HepG2 (cell line): ENCODE measurements around the gene HAPLN2. TPM values are rescaled to one million over a fixed set of nuclear protein-coding genes. Genes with fewer than 3 reads are reported as not detected.

Source experiments
- AGO2 ChIP-seq: fragments of 200-400 bp; formaldehyde crosslinking; optimal IDR thresholded peaks from 2 replicates; pipeline ENCODE3; 2017; ENCODE audit warnings: mild to moderate bottlenecking, low read depth, low read length, moderate library complexity
- ASH2L ChIP-seq: fragments of 300-600, 200-600 bp; sonication (generic); IDR thresholded peaks from 2 replicates; pipeline ENCODE4 v1.7.0; 2017; ENCODE audit warnings: low read depth, mild to moderate bottlenecking, moderate library complexity, mixed read lengths, low read length; ENCODE audit not compliant: insufficient read length
- BRF2 ChIP-seq: sonication (generic); formaldehyde crosslinking; IDR thresholded peaks from 2 replicates; pipeline ENCODE4 v1.8.1; 2022; ENCODE audit warnings: mild to moderate bottlenecking, missing genetic modification reagents
- GATAD1 ChIP-seq: IDR thresholded peaks from 2 replicates; pipeline ENCODE4 v1.6.1; 2016; ENCODE audit warnings: missing genetic modification reagents, missing compliant biosample characterization
- KLF16 ChIP-seq, 2 experiments: sonication (generic) in 1 of 2; formaldehyde crosslinking in 1 of 2; IDR thresholded peaks; 2 replicates each; pipeline versions ENCODE4 v1.6.1 to v1.8.0; 2016 to 2023; ENCODE audit warnings: missing genetic modification reagents in 2 of 2, missing compliant biosample characterization in 1 of 2
- MYC ChIP-seq: sonication (generic); formaldehyde crosslinking; IDR thresholded peaks from 2 replicates; pipeline ENCODE4 v1.9.0; 2021; ENCODE audit warnings: missing genetic modification reagents, borderline replicate concordance
- NONO ChIP-seq, 2 experiments: fragments of 450-650 bp in 1 of 2; sonication (generic) in 1 of 2; formaldehyde crosslinking in 1 of 2; IDR thresholded peaks in 1 of 2; conservative IDR thresholded peaks in 1 of 2; 2 replicates each; pipeline versions ENCODE4 v1.6.1 to v1.8.0; 2017 to 2022; ENCODE audit warnings: mild to moderate bottlenecking in 1 of 2, missing genetic modification reagents in 1 of 2, moderate library complexity in 1 of 2
- RXRA ChIP-seq: sonication (generic); formaldehyde crosslinking; IDR thresholded peaks from 2 replicates; pipeline ENCODE4 v1.5.1; 2020; ENCODE audit warnings: missing genetic modification reagents
- TBP ChIP-seq: sonication (generic); formaldehyde crosslinking; IDR thresholded peaks from 2 replicates; pipeline ENCODE4 v1.5.0; 2020; ENCODE audit warnings: missing genetic modification reagents
- THAP9 ChIP-seq: sonication (generic); formaldehyde crosslinking; IDR thresholded peaks from 2 replicates; pipeline ENCODE4; 2020; ENCODE audit warnings: missing genetic modification reagents, mild to moderate bottlenecking, borderline replicate concordance
- ZBTB49 ChIP-seq: sonication (generic); formaldehyde crosslinking; IDR thresholded peaks from 2 replicates; pipeline ENCODE4 v1.4.0; 2020; ENCODE audit warnings: missing genetic modification reagents, borderline replicate concordance
- ZFP1 ChIP-seq: IDR thresholded peaks from 2 replicates; pipeline ENCODE4 v1.6.1; 2016
- ZNF18 ChIP-seq: sonication (generic); formaldehyde crosslinking; IDR thresholded peaks from 2 replicates; pipeline ENCODE4 v1.8.0; 2022; ENCODE audit warnings: mild to moderate bottlenecking, missing genetic modification reagents; ENCODE audit not compliant: insufficient replicate concordance
- ZNF546 ChIP-seq: sonication (generic); formaldehyde crosslinking; conservative IDR thresholded peaks from 2 replicates; pipeline ENCODE4 v1.8.1; 2023; ENCODE audit warnings: mild to moderate bottlenecking, missing genetic modification reagents
- ZNF674 ChIP-seq: sonication (generic); formaldehyde crosslinking; IDR thresholded peaks from 2 replicates; pipeline ENCODE4 v1.5.0; 2020; ENCODE audit warnings: low read depth, mild to moderate bottlenecking, missing genetic modification reagents
- ZNF780A ChIP-seq: sonication (generic); formaldehyde crosslinking; IDR thresholded peaks from 2 replicates; pipeline ENCODE4 v1.8.0; 2022; ENCODE audit warnings: mild to moderate bottlenecking, missing genetic modification reagents, moderate library complexity
- ZNF883 ChIP-seq: sonication (generic); formaldehyde crosslinking; IDR thresholded peaks from 2 replicates; pipeline ENCODE4 v1.5.1; 2020; ENCODE audit warnings: mild to moderate bottlenecking, missing genetic modification reagents; ENCODE audit errors: not compliant biosample characterization
- ZZZ3 ChIP-seq: sonication (generic); formaldehyde crosslinking; IDR thresholded peaks from 2 replicates; pipeline ENCODE4 v1.4.0; 2020; ENCODE audit warnings: missing genetic modification reagents, mild to moderate bottlenecking, borderline replicate concordance
- polyA plus RNA-seq, 8 experiments: library from polyadenylated mRNA; depleted of rRNA in 3 of 8; stranded (reverse) in 7 of 8; unstranded in 1 of 8; fragments of >200 nt; fragmentation: Illumina TruSeq in 4 of 8; extraction: Trizol in 4 of 8; gene quantifications; 2 replicates each; pipeline versions ENCODE4 v1.2.1 to v1.2.3, GENCODE V29; 2011 to 2016; ENCODE audit warnings: low read depth in 4 of 8, missing spikeins in 1 of 8, mixed read lengths in 1 of 8; ENCODE audit not compliant: insufficient read depth in 1 of 8
- total RNA-seq, 5 experiments: library from RNA; depleted of rRNA; stranded (reverse); fragments of >200 nt; fragmentation: Illumina TruSeq; extraction: Trizol; gene quantifications; 2 replicates each; pipeline ENCODE4 v1.2.3, GENCODE V29; 2016; ENCODE audit warnings: low read depth in 1 of 5
- TF ChIP-seq, protein P1 (sequence below): sonication (generic); formaldehyde crosslinking; IDR thresholded peaks from 2 replicates; pipeline ENCODE4 v1.4.0; 2020; ENCODE audit warnings: mild to moderate bottlenecking, missing genetic modification reagents

The HAPLN2 gene
- total and polyA plus RNA-seq, 2 of the 13 experiments (the other 11 are each of a cell fraction or from before 2014, with no cell fraction given), result not detected

GRCh38 chr1:156591432-156592157 is 27.6 kb upstream of the HAPLN2 start, which contains the start of gene NAXE (continued):
- TF ChIP-seq ZBTB49 (no peak), ZNF674 (CRISPR knock-in tag) (no peak), KLF16 (CRISPR knock-in tag; IDR thresholded peaks at IDR 0.05) (peak in 1 of 2 experiments; percentile 66; a peak in 1 of 4 replicates), ZZZ3 (CRISPR knock-in tag) (no peak), ZFP1 (CRISPR knock-in tag) (no peak), ZNF546 (CRISPR knock-in tag) (peak; percentile 89), ASH2L (peak; percentile 67), ZNF780A (CRISPR knock-in tag) (no peak), TBP (CRISPR knock-in tag) (no peak), MYC (CRISPR knock-in tag) (peak; percentile 85), GATAD1 (CRISPR knock-in tag) (peak; percentile 27), BRF2 (CRISPR knock-in tag) (no peak), NONO (IDR thresholded peaks at IDR 0.05) (no peak), NONO (CRISPR knock-in tag; conservative IDR thresholded peaks at IDR 0.05) (no peak; the same call in 1 of the 2 replicates), AGO2 (peak; percentile 97), ZNF18 (CRISPR knock-in tag) (no peak), RXRA (CRISPR knock-in tag) (peak; percentile 52), THAP9 (CRISPR knock-in tag) (no peak), ZNF883 (no peak)
- TF ChIP-seq, protein P1, sequence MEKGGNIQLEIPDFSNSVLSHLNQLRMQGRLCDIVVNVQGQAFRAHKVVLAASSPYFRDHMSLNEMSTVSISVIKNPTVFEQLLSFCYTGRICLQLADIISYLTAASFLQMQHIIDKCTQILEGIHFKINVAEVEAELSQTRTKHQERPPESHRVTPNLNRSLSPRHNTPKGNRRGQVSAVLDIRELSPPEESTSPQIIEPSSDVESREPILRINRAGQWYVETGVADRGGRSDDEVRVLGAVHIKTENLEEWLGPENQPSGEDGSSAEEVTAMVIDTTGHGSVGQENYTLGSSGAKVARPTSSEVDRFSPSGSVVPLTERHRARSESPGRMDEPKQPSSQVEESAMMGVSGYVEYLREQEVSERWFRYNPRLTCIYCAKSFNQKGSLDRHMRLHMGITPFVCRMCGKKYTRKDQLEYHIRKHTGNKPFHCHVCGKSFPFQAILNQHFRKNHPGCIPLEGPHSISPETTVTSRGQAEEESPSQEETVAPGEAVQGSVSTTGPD, result no peak
